Lung (tissue), 12 donors: ENCODE measurements around the gene SLC24A5. TPM values are rescaled to one million over a fixed set of nuclear protein-coding genes. Genes with fewer than 3 reads are reported as not detected.

Source experiments
- ATAC-seq: fragments of 200-7000 bp; cut with Tn5 transposase; one replicate; pipeline ENCODE4 v1.9.1; 2020; ENCODE audit warnings: moderate number of reproducible peaks; ENCODE audit not compliant: insufficient read depth, low FRiP score
- DNase-seq, 3 donors: peaks; one replicate each; pipeline ENCODE4 v3.0.0-alpha.2; 2013 to 2017
- H3K27ac ChIP-seq, 2 donors: one replicate each; pipeline ENCODE4 v1.5.1; 2013; ENCODE audit warnings: mild to moderate bottlenecking in 2 of 2, moderate library complexity in 2 of 2, control low read depth in 1 of 2, inconsistent platforms in 1 of 2, low read depth in 1 of 2, low read length in 1 of 2
- H3K27me3 ChIP-seq, 3 donors: one replicate each; pipeline ENCODE4 v1.5.1; 2013; ENCODE audit warnings: low read length in 2 of 3; ENCODE audit not compliant: control insufficient read depth in 3 of 3, insufficient read depth in 3 of 3
- H3K36me3 ChIP-seq, 4 donors: one replicate each; pipeline ENCODE4 v1.5.1; 2013; ENCODE audit warnings: low read length in 4 of 4, mild to moderate bottlenecking in 1 of 4, moderate library complexity in 1 of 4; ENCODE audit not compliant: control insufficient read depth in 4 of 4, insufficient read depth in 4 of 4
- H3K4me1 ChIP-seq, 5 donors: one replicate each; pipeline ENCODE4 v1.5.1; 2013; ENCODE audit warnings: low read length in 5 of 5, mild to moderate bottlenecking in 2 of 5, moderate library complexity in 1 of 5; ENCODE audit not compliant: control insufficient read depth in 5 of 5, insufficient read depth in 5 of 5
- H3K4me3 ChIP-seq: one replicate; pipeline ENCODE4 v1.5.1; 2013; ENCODE audit warnings: mild to moderate bottlenecking, control low read depth, moderate library complexity
- H3K9ac ChIP-seq, 2 donors: one replicate each; pipeline ENCODE4 v1.5.1; 2013; ENCODE audit warnings: low read length in 2 of 2, control low read depth in 1 of 2; ENCODE audit not compliant: insufficient read depth in 1 of 2
- H3K9me3 ChIP-seq, 4 donors: one replicate each; pipeline ENCODE4 v1.5.1; 2013; ENCODE audit warnings: low read length in 3 of 4, mild to moderate bottlenecking in 1 of 4, moderate library complexity in 1 of 4; ENCODE audit not compliant: control insufficient read depth in 4 of 4, insufficient read depth in 3 of 4
- CTCF ChIP-seq: IDR thresholded peaks from 2 replicates; pipeline ENCODE4 v1.5.1; 2012; ENCODE audit warnings: mild to moderate bottlenecking; ENCODE audit errors: control extremely low read depth, extremely low read depth
- WGBS, 2 donors: extraction: QIAGEN DNeasy Blood & Tissue Kit; methylation state at CpG; one replicate each; pipeline ENCODE4 v1.1.7; 2013; 5-methylcytosine and 5-hydroxymethylcytosine counted together
- polyA plus RNA-seq, 2 donors: library from polyadenylated mRNA; stranded (reverse); fragments of 200-250 nt; gene quantifications; one replicate each; pipeline ENCODE4 v1.2.1, GENCODE V29; 2013
- total RNA-seq, 2 donors: library from RNA; depleted of rRNA in 1 of 2; stranded (reverse); fragments of >200 nt in 1 of 2; gene quantifications; one replicate each; pipeline ENCODE4 v1.2.1, GENCODE V29; 2014 to 2021
- donor health status: control.
- donor health status: control.
- donor health status: Bipolar disorder and iron deficiency.
- donor health status: healthy.
- donor health status: DM: yes; HTN: yes; CAD: no.

The SLC24A5 gene
- total and polyA plus RNA-seq, 4 donors, result 0.05 to 0.10 TPM; not detected in 2

DNA sequence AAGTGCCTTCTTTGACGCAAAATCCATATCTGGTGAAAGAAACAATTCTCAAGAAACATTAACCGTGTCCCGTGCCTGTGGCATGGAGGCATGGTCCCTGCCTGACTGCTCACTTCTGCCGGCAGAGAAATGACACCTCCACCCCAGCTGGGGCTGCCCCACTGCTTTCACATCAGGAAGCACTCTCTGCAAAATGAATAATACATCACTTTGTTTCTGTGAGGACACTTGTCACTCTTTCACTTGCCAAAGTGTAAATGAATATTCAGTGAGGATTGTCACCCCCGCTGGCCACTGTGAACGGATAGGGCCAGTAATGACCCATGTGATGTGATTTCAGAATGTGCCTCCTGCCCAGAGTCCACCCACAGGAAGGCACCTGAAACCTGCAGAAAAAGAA, 31.1 kb upstream of the SLC24A5 start:
- TF ChIP-seq CTCF, result no peak
- Histone ChIP-seq H3K9ac (no peak overlapping the region), H3K36me3 (no peaks in the 10 kb centered on the region), H3K27me3 (no peaks in the 10 kb centered on the region), H3K27ac (no peak overlapping the region), H3K4me1 (peaks cover 0 to 31% (median 0%) of the 10 kb centered on the region in 5 donors), H3K4me3 (no peak overlapping the region), H3K9me3 (no peaks in the 10 kb centered on the region)
- DNase-seq, result no peak
- no peak for ATAC-seq
- WGBS, 2 donors, result 57 to 70% methylated on average over 6 of the region's 6 CpGs

DNA sequence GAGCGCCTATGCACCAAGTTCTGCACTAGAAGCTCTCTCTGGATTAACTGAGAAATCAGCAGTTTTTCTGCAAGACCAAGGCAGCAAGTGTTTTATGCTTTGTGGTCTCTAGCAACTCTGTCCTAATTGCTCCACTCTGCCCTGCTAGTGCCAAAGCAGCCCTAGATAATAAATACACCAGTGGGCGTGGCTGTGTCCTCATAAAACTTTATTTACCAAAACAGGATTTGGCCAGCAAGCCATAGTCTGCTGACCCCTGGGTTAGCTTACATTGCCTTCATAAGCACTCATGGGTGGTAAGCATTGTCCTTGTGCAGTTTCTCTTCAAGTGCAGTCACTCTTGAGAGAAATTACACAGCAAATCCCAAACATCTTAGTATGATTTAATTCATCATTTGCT, 30.7 kb upstream of the SLC24A5 start:
- no peak for ATAC-seq
- H3K9me3 ChIP-seq, result no peaks in the 10 kb centered on the region
- H3K27ac ChIP-seq, result no peak overlapping the region
- WGBS, 2 donors, result 75 to 83% methylated on average over 2 of the region's 2 CpGs
- TF ChIP-seq CTCF, result no peak
- no peak for DNase-seq
- H3K27me3 ChIP-seq, result no peaks in the 10 kb centered on the region
- H3K9ac ChIP-seq, result no peak overlapping the region
- peaks cover 0 to 27% (median 0%) of the 10 kb centered on the region in 5 donors for H3K4me1 ChIP-seq
- no peak overlapping the region for H3K4me3 ChIP-seq
- no peaks in the 10 kb centered on the region for H3K36me3 ChIP-seq

DNA sequence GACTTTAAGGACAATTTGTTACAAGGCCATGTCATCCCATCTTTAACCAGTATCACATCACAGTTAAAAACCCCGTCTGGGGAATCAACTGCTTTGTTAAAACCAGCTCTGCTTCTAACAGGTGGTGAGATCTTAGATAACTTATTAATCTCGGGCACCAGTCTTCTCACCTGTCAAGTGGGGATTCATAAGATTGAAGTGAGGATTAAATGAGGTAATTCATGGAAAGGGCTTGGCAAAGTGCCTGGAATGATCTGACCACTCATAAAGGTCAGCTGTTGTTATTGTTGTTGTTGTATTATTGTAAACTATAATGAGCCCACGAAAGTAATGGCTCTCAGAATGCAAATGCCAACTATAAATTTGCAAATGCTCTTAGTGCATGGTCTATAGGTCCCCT, 30.1 kb upstream of the SLC24A5 start:
- no peaks in the 10 kb centered on the region for H3K27me3 ChIP-seq
- WGBS, 2 donors, result 37 to 61% methylated on average over 3 of the region's 3 CpGs
- no peaks in the 10 kb centered on the region for H3K36me3 ChIP-seq
- H3K9me3 ChIP-seq, result no peaks in the 10 kb centered on the region
- TF ChIP-seq CTCF, result no peak
- H3K4me3 ChIP-seq, result no peak overlapping the region
- ATAC-seq (no peak), DNase-seq (no peak)
- peaks cover 0 to 21% (median 0%) of the 10 kb centered on the region in 5 donors for H3K4me1 ChIP-seq
- no peak overlapping the region for H3K27ac ChIP-seq
- no peak overlapping the region for H3K9ac ChIP-seq

DNA sequence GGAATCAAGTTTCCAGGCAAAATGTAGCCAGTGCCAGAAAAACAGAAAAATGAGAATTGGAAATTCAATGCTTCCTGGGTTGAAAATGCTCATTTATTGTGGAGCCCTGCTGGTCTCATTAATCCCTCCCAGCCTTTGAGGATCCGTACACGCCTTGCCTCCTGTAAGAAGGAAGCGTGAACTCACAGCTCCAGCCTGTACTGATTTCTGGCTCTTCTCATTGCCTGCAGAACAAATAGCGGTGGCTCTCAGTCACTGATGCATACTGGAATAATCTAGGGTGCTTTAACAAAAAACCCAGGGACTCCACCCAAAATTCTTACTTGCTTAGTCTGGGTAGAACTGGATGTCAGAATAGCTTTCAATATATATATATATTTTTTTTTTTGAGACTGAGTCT, 29.3 kb upstream of the SLC24A5 start:
- Histone ChIP-seq H3K9me3 (no peaks in the 10 kb centered on the region), H3K36me3 (no peaks in the 10 kb centered on the region), H3K4me1 (peaks cover 0 to 13% (median 0%) of the 10 kb centered on the region in 5 donors), H3K9ac (no peak overlapping the region), H3K27me3 (no peaks in the 10 kb centered on the region), H3K27ac (no peak overlapping the region), H3K4me3 (no peak overlapping the region)
- no peak for TF ChIP-seq CTCF
- peak in 1 of 3 donors; percentile 31 for DNase-seq
- WGBS, 2 donors, result 74 to 84% methylated on average over 4 of the region's 4 CpGs
- ATAC-seq, result no peak
